ENCODE measurements around the gene RBFA. TPM values are rescaled to one million over a fixed set of nuclear protein-coding genes. Genes with fewer than 3 reads are reported as not detected.

RBFA gene
- total RNA-seq, 1 experiment from 2014 or later = 27.2 TPM

DNA sequence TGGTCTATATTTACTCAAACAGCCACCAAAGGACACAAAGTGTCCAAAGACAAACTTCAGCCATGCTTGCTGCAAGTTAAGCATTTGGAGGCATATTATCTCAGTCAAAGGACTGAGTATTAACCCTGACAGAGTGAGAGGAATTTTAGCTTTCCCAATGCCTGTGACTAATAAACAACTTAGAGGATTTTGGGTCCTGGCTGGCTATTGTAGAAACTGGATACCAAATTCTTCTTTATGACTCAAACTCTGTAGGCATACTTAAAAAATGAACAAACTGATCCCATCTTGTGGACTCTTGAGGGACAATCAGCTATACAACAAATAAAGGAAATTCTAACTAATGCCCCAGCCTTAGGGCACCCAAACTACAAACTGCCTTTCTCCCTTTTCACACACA lies 6.5 kb upstream of the RBFA start:
- DNase-seq (ENCODE audit: low read depth) = peak; percentile 58

DNA sequence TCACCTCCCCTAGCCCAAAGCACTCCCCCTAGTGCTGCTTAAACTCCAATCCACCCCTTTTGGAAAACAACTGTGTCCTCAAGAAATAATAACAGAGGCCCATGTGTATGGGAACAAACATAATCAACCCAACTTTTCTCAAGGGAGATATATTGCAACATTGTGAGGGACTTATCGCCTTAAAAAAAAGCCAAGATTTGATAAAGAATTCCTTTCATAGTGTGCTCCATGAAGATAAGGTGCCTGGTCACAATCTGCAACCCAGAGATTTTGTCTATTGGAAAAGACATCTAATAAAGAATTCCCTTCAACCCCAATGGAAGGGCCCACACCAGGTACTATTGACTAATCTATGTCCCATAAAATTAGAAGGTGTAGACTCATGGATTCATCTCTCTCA lies 4.5 kb upstream of the RBFA start:
- DNase-seq (ENCODE audit: low read depth) = no peak

DNA sequence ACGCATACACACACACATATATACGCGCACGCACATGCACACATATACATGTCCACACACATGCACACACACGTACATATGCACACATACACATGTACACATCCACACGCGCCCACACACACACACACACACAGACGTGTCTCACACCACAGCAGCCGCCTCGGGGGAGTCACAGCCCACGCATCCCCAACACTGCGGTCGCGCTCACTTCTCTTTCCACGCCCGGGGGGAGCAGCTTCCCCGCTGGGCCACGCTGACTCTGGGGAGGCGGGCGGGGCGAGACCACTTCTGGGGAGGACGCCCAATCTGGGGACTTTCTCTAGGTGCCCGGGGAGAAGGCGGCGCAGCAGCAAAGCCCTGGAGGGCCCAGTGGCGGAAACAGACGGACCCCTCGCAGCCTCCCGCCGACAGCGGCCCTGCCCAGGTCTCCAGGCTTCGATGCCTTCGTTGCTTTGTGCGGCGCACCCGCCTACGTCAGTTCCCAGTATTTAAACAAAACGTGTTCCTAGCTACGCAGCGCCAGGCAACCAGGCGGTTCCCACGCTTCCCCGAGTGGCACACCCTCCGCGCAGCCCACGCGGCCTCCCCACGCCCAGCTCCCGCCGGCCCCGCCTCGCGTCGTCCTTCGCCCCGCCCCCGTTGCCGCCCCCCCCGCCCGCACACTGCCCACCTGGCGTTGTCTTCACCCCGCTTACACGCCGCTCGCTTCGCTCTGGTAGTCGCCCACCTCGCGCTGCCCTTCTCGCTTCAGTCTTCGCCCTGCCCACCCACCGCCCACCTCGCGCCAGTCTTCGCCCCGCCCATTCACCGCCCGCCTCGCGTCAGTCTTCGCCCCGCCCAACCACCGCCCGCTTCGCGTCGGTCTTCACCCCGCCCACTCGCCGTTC lies 810 bp upstream of the RBFA start:
- no peak for DNase-seq (ENCODE audit: low read depth)

GRCh38 chr18:80034852-80035406 lies 695 bp downstream of the RBFA start:
- DNase-seq (ENCODE audit: low read depth) = no peak

GRCh38 chr18:80035997-80036396 lies 1.8 kb downstream of the RBFA start:
- no peak for DNase-seq (ENCODE audit: low read depth)

- no peak for DNase-seq (ENCODE audit: low read depth)
Measured at GRCh38 chr18:80037300-80037699, 3.1 kb downstream of the RBFA start.

DNA sequence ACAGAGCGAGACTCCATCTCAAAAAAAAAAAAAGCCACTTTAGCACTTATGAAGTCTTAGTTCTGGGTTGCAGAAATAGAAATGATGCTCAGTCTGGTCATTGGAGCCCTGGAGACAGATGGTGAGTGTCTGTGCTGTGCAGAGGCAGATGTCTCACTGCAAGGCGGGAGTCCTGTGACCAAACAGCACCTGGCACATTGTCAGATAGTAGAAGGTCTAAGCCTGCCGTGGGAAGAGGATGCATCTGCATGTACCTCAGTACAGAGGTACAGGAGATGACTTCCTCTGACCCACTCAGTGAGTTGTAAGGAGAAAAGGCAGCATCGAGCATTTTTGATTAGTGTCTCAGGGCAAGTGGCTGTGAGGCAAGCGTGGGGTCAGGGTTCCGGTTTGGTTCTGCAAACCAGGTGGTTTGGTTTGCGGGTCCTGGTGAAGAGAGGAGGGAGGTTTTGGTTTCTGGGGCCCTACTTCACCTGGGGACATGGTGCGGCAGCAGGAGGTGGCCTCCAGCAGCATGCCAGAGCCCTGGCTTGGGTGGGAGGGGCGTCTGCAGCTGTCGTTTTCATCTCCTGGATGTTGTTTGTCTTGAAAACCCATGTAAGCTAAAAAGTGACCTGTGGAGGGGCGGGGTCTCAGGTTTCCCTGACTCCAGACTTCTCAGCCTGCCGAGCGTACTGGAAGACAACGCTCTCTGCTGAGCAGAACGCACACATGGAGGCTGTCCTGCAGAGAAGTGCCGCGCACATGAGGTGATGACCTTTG lies 3.8 kb downstream of the RBFA start:
- no peak for DNase-seq (ENCODE audit: low read depth)

DNA sequence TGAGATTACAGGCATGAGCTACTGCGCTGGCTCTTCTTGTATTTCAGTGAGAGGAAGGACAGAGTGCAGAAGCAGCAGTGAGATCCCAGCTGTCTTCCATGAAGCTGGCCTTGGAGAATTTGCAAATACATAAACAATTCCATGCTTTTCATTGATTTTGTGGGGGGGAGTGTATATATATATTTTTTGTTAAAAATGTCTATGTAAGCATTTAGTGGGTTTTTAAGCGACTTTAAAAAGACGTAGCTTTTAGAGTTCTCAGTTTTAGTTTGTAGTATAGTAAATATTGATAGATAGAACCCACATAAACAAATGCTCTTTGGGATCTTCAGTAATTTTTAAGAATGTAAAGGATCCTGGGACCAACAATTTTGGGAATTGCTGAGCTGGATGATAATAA lies 6.3 kb downstream of the RBFA start:
- no peak for DNase-seq (ENCODE audit: low read depth)

GRCh38 chr18:80041424-80041823 lies 7.2 kb downstream of the RBFA start:
- no peak for DNase-seq (ENCODE audit: low read depth)

DNA sequence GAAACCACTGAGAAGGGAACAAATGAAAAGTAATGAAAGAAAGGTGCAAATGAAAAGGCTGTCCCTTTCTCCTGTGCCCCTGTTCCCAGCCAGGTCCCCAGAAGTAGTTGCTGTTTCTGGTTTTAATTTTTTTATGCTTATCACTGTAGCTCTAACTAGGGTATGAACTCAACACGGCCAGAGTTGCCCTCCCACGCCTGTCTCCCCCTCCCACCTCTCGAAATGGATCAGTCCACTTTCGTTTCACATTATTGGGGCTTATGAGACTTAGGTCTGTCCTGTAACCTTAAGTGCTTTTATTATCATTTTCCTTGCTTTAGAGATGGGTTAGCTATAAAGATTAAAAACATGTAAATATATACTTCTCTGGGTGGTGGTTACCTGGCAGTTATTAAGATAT lies 8.6 kb downstream of the RBFA start:
- no peak for DNase-seq (ENCODE audit: low read depth)

- no peak for DNase-seq (ENCODE audit: low read depth)
Measured at GRCh38 chr18:80044072-80044471, 9.8 kb downstream of the RBFA start.

DNA sequence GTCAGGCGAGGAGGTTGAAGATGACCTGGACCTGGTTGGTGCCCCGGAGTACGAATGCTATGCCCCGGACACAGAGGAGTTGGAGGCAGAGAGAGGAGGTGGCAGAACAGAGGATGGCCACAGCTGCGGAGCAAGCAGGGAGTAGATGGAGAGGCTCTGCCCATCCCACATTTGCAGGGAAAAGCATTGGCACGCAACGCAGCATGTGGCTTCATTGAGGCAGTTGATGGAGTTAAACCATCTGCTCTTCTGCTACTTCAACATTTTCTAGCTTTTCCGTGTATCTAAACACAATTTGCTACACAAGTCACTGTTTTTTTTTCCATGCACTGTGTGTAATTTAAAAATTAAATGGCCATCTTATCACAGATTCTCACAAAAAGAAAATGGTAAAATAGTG lies 11.8 kb downstream of the RBFA start:
- no peak for DNase-seq (ENCODE audit: low read depth)

- DNase-seq (ENCODE audit: low read depth) = no peak
Measured at GRCh38 chr18:80046431-80046830, 12.2 kb downstream of the RBFA start.

- peak; percentile 7 for DNase-seq (ENCODE audit: low read depth)
Measured at GRCh38 chr18:80046961-80047541, 12.8 kb downstream of the RBFA start.

GRCh38 chr18:80050797-80051196 lies 16.6 kb downstream of the RBFA start:
- DNase-seq (ENCODE audit: low read depth) = no peak

- no peak for DNase-seq (ENCODE audit: low read depth)
Measured at GRCh38 chr18:80056095-80056494, 21.9 kb downstream of the RBFA start.

GRCh38 chr18:80059945-80060344 lies 25.7 kb downstream of the RBFA start:
- no peak for DNase-seq (ENCODE audit: low read depth)

- DNase-seq (ENCODE audit: low read depth) = no peak
Measured at GRCh38 chr18:80065705-80066104, 31.5 kb downstream of the RBFA start.

DNA sequence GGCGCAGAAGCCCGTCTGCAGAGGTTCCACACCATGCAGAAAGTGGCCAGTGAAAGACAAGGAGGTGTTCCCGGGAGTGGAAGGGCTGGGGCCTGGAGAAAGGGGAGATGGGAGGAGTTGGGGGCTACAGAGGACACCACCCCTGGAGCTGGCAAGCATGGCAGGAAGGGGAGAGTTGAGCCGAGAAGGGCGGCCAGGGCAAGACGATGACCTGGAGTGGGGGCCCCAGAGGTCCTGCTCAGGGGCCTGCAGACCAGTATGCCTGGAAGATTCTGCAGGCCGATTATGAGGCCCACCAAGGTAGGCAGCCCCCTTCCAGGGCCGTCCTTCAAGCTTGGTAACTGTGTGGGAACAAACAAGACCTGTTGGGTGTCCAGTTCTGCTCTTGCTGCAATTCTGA lies 33.1 kb downstream of the RBFA start:
- DNase-seq (ENCODE audit: low read depth) = no peak

- DNase-seq (ENCODE audit: low read depth) = no peak
Measured at GRCh38 chr18:80067897-80068296, 33.7 kb downstream of the RBFA start.

DNA sequence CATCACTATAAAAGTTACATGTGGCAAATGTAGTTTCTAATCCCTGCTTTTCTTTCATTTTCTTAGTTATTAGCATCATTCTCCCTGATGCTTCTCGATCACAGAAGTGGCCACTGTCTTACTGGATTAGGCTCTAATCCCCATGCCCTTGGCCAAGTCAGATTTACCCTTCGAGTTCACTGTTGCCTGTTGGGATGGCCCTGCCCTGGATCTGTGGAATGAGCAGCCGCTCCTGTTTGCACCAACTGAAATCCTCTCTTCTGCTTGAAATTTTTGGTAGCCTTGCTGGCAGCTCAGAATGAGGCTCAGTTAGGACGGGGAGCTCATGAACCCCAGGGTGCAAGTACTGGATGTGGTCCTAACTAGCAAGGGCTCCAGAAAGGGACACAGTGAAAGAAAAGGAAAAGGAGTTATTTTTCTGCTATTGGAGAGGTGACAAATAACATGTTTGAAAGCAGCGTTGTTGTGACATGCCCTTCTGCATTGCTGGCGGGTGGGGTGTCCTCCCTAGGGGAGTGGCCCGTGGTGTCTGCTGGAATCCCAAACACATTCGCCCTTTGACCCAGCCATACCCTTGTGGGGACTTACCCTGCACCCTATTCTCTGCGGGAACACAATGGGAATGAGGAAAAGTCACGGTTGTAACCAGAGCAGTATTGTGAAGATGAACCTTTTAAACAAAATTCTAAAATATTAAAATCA lies 34.5 kb downstream of the RBFA start:
- DNase-seq (ENCODE audit: low read depth) = no peak

- DNase-seq (ENCODE audit: low read depth) = no peak
Measured at GRCh38 chr18:80070825-80071224, 36.6 kb downstream of the RBFA start.
